ENCODE data around the gene SLC5A6. TPM values are rescaled to one million over a fixed set of nuclear protein-coding genes. Genes with fewer than 3 reads are reported as not detected.

SLC5A6 gene
- polyA plus RNA-seq, 1 donor from 2014 or later = 64.3 TPM

- Histone ChIP-seq H3K4me3 (ENCODE audit: low read length) (no peak overlapping the region), H3K9me2 (ENCODE audit: insufficient read depth, low read length) (no peaks in the 10 kb centered on the region)
Observed at GRCh38 chr2:27214941-27215340, 2.9 kb upstream of the SLC5A6 start.

More at GRCh38 chr2:27214941-27215340, 2.9 kb upstream of the SLC5A6 start:
- peaks cover 10% of the 10 kb centered on the region for H3F3A ChIP-seq (ENCODE audit: insufficient read depth, low read length, poor library complexity, severe bottlenecking)
- H3K9me3 ChIP-seq (ENCODE audit: low read length) = no peaks in the 10 kb centered on the region
- H3K27me3 ChIP-seq (ENCODE audit: insufficient read depth, low read depth, low read length) = no peaks in the 10 kb centered on the region
- no peaks in the 10 kb centered on the region for H3K36me3 ChIP-seq (ENCODE audit: insufficient read depth, low read length)
- no peak for TF ChIP-seq RAD21 (conservative IDR thresholded peaks at IDR 0.05)
- TF ChIP-seq EZH2 (IDR thresholded peaks at IDR 0.05; ENCODE audit: borderline replicate concordance, insufficient read depth, low read length, poor library complexity, severe bottlenecking) = no peak
- TF ChIP-seq SMC3 (conservative IDR thresholded peaks at IDR 0.05; ENCODE audit: poor library complexity) = no peak
- TF ChIP-seq POLR2AphosphoS5 (IDR thresholded peaks at IDR 0.05) = no peak
- TF ChIP-seq EP300 (conservative IDR thresholded peaks at IDR 0.05; ENCODE audit: poor library complexity, severe bottlenecking) = no peak
- TF ChIP-seq TAF1 (IDR thresholded peaks at IDR 0.05; ENCODE audit: low read depth) = no peak
- TF ChIP-seq MXI1 (conservative IDR thresholded peaks at IDR 0.05; ENCODE audit: poor library complexity, severe bottlenecking) = no peak
- no peak for TF ChIP-seq CTCF (IDR thresholded peaks at IDR 0.05; ENCODE audit: poor library complexity, severe bottlenecking)
- TF ChIP-seq REST (IDR thresholded peaks at IDR 0.05; ENCODE audit: borderline replicate concordance) = no peak
- H2AFZ ChIP-seq (ENCODE audit: low read depth, low read length) = no peak overlapping the region
- peaks cover 5% of the 10 kb centered on the region for H3K79me2 ChIP-seq (replicated peaks; ENCODE audit: insufficient read depth, low read length)
- no peak overlapping the region for H3K4me2 ChIP-seq (ENCODE audit: low read length)
- no peak overlapping the region for H3K9ac ChIP-seq (ENCODE audit: low read length)
- H4K20me1 ChIP-seq (ENCODE audit: insufficient read depth) = no peaks in the 10 kb centered on the region
- H3K27ac ChIP-seq (ENCODE audit: low read length) = no peak overlapping the region
